RWPE2 (cell line): Measurements from ENCODE around the gene SLC25A1.

ENCODE experiments used
- ATAC-seq: fragments of 200-7000 bp; cut with Tn5 transposase; 3 replicates; pipeline ENCODE4 v1.9.1; 2021; ENCODE audit warnings: low read depth
- DNase-seq: peaks from one replicate; pipeline ENCODE4 v3.0.0-alpha.2; 2020; ENCODE audit warnings: low spot score
- H3K27ac ChIP-seq: fragments of 450-650 bp; 2 replicates; pipeline ENCODE4 v1.5.1; 2017; ENCODE audit warnings: mild to moderate bottlenecking; ENCODE audit not compliant: poor library complexity, severe bottlenecking
- H3K27me3 ChIP-seq: fragments of 250-450 bp; sonication (Bioruptor Pico); 2 replicates; pipeline ENCODE4 v1.5.1; 2021; ENCODE audit warnings: mild to moderate bottlenecking, moderate library complexity; ENCODE audit not compliant: insufficient read depth, poor library complexity, severe bottlenecking
- H3K36me3 ChIP-seq: fragments of 250-450 bp; sonication (Bioruptor Pico); 2 replicates; pipeline ENCODE4 v1.5.1; 2020; ENCODE audit warnings: low read depth, mild to moderate bottlenecking, moderate library complexity
- H3K4me1 ChIP-seq: fragments of 250-450 bp; sonication (Bioruptor Pico); 2 replicates; pipeline ENCODE4 v1.5.1; 2021; ENCODE audit warnings: mild to moderate bottlenecking, moderate library complexity; ENCODE audit not compliant: insufficient read depth, poor library complexity, severe bottlenecking
- H3K4me3 ChIP-seq: fragments of 250-450 bp; sonication (Bioruptor Pico); 2 replicates; pipeline ENCODE4 v1.5.1; 2021; ENCODE audit warnings: mild to moderate bottlenecking, moderate library complexity; ENCODE audit not compliant: severe bottlenecking
- H3K9me3 ChIP-seq: fragments of 250-450 bp; sonication (Bioruptor Pico); 2 replicates; pipeline ENCODE4 v1.5.1; 2021; ENCODE audit warnings: mild to moderate bottlenecking, moderate library complexity; ENCODE audit not compliant: severe bottlenecking
- CTCF ChIP-seq: fragments of 450-650 bp; IDR thresholded peaks from one replicate; pipeline ENCODE4 v1.5.1; 2017; ENCODE audit warnings: mild to moderate bottlenecking, moderate library complexity; ENCODE audit not compliant: poor library complexity, severe bottlenecking

Gene SLC25A1

DNA sequence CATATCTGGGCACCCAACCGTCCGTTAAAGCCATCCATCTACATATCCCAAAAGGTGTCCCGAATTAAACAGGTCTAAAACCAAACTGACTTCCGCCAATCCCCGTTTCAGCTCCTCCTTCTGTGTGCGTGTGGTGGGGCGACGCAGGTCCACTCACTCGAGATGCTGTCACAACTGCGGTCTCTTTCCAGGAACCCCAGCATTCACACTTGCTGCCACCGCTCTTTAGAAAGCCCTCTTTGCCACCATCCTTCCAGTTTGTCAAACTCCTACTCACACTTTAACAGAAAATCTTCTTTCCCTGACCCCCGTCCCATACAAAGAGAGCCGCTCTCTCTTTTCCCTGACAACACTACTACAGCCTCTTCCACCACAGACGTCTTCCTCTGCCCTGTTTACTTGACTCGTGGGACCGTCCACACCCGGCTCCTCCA lies 34.6 kb downstream of the SLC25A1 start:
- no peak for DNase-seq
- TF ChIP-seq CTCF: no peak
- ATAC-seq: no peak

GRCh38 chr22:19143212-19143611 lies 35.3 kb downstream of the SLC25A1 start:
- Histone ChIP-seq H3K36me3 (peaks cover 43% of the 10 kb centered on the region), H3K4me3 (peak overlapping the region; percentile 67), H3K4me1 (peaks cover 3% of the 10 kb centered on the region), H3K27ac (no peak overlapping the region), H3K27me3 (peaks cover 6% of the 10 kb centered on the region), H3K9me3 (no peaks in the 10 kb centered on the region)
- no peak for TF ChIP-seq CTCF
- no peak for ATAC-seq
- no peak for DNase-seq

More for the DNA sequence above, 34.6 kb downstream of the SLC25A1 start:
- peaks cover 3% of the 10 kb centered on the region for H3K4me1 ChIP-seq
- no peak overlapping the region for H3K27ac ChIP-seq
- peak overlapping the region; percentile 67 for H3K4me3 ChIP-seq
- H3K27me3 ChIP-seq: peaks cover 14% of the 10 kb centered on the region
- no peaks in the 10 kb centered on the region for H3K9me3 ChIP-seq
- H3K36me3 ChIP-seq: peaks cover 36% of the 10 kb centered on the region

DNA sequence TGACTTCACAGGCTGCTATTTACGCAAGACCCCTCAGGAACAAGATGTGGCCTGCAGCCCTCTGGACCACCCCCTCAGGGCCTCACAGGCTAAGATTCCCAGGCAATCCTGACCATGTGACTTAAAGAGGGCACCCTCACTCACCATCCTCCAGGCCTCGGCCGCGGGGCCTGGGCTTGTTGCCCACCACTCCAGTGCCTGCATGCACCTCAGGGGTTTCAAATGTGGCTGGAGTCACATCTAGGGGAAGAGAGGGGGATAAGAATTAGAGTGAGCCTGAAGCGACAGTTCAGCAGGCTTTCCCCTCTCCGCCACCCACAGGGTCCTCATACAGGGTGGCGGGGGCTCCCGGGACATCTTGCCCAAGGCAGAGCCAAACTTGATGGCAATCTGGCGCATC lies 36.1 kb downstream of the SLC25A1 start:
- H3K4me3 ChIP-seq: no peak overlapping the region
- TF ChIP-seq CTCF: no peak
- H3K9me3 ChIP-seq: no peaks in the 10 kb centered on the region
- peaks cover 3% of the 10 kb centered on the region for H3K4me1 ChIP-seq
- DNase-seq (no peak), ATAC-seq (no peak)
- peaks cover 48% of the 10 kb centered on the region for H3K36me3 ChIP-seq
- H3K27ac ChIP-seq: no peak overlapping the region
- H3K27me3 ChIP-seq: no peaks in the 10 kb centered on the region

DNA sequence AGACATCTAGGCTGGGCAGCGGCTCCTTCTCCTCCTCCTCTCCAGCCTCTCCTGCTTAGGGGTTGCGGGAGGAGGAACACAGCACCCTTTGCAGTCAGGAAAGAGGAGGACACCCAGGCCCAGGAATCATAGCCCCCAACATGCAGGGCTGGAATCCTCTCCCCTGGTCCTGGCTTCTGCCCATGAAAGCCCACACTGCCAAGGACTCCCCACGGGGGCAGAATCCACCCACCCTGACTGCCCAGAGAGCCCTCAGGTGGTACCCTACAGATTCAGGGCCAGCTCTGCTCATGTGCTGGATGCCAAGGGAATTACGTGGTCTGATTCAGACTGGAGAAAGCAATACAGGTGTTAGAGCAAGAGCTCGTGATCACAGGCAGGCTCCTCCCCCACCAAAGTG lies 38.6 kb downstream of the SLC25A1 start:
- Histone ChIP-seq H3K9me3 (no peaks in the 10 kb centered on the region), H3K27me3 (no peaks in the 10 kb centered on the region), H3K27ac (no peak overlapping the region), H3K4me3 (no peak overlapping the region), H3K36me3 (peaks cover 67% of the 10 kb centered on the region), H3K4me1 (peaks cover 2% of the 10 kb centered on the region)
- DNase-seq (no peak), ATAC-seq (no peak)
- no peak for TF ChIP-seq CTCF

DNA sequence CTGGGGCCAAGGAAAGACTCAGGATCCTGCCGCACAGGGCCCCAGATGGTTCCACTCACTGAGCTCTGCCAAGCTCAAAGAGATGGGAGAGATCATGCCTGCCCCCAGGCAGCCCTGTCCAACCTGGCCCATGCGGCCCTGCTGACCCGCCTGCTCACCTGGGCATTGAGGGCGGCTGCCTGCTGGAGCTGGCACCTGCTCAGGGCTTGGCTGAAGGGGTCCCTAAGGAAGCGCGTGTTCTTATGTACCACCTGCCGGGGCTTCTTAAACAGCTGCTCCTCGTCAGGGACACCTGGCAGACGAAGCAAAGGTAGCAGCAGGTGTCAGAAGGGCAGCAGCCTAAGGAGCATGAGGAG lies 39.6 kb downstream of the SLC25A1 start:
- no peak overlapping the region for H3K27ac ChIP-seq
- DNase-seq: no peak
- peaks cover 67% of the 10 kb centered on the region for H3K36me3 ChIP-seq
- H3K9me3 ChIP-seq: no peaks in the 10 kb centered on the region
- no peaks in the 10 kb centered on the region for H3K27me3 ChIP-seq
- H3K4me1 ChIP-seq: no peaks in the 10 kb centered on the region
- no peak for ATAC-seq
- no peak for TF ChIP-seq CTCF
- H3K4me3 ChIP-seq: no peak overlapping the region
